ENCODE results near the gene ARFGAP3.
"Not testable (repeated sequence)": the region's sequence is repeated elsewhere in the genome, so short reads cannot be mapped to it uniquely, and the experiment has no call there.

ARFGAP3 gene

DNA sequence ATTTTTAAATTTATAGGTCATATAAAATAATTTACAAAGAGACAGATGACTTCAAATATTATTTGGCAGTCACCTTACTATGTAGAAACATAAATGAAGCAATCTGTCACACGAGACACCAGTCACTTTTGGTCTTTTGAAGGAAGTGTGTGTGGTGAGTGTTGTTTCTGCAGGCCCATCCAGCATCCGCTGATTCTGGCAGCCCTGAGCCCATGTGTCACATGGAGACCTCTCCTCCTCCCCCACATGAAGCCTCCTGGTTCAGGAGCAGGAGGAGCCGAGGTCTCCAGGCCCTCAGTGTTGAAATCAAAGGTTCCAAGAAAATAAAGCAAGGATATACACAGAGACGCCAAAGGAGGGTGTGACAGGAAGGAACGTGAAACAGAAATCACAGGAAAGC lies 60.1 kb downstream of the ARFGAP3 start:
- no peak for DNase-seq (ENCODE audit: low read depth in 2 of 2, low spot score in 1 of 2)

DNA sequence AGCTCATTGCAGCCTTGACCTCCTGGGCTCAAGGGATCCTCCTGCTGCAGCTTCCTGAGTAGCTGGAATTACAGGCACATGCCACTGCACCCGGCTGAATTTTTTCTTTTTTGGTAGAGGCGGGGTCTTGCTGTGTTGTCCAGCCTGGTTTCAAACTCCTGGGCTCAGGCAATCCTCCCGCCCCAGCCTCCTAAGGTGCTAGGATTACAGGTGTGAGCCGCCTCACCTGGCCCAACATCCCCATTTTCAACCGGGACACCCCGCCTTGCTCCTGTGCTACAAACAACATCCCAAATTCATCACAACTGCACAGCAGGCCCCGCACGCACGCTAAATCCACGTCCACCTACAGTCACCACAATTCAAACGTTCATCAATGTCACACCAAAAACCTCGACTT lies 61.0 kb downstream of the ARFGAP3 start:
- no peak for DNase-seq (ENCODE audit: low read depth in 2 of 2, low spot score in 1 of 2)

DNA sequence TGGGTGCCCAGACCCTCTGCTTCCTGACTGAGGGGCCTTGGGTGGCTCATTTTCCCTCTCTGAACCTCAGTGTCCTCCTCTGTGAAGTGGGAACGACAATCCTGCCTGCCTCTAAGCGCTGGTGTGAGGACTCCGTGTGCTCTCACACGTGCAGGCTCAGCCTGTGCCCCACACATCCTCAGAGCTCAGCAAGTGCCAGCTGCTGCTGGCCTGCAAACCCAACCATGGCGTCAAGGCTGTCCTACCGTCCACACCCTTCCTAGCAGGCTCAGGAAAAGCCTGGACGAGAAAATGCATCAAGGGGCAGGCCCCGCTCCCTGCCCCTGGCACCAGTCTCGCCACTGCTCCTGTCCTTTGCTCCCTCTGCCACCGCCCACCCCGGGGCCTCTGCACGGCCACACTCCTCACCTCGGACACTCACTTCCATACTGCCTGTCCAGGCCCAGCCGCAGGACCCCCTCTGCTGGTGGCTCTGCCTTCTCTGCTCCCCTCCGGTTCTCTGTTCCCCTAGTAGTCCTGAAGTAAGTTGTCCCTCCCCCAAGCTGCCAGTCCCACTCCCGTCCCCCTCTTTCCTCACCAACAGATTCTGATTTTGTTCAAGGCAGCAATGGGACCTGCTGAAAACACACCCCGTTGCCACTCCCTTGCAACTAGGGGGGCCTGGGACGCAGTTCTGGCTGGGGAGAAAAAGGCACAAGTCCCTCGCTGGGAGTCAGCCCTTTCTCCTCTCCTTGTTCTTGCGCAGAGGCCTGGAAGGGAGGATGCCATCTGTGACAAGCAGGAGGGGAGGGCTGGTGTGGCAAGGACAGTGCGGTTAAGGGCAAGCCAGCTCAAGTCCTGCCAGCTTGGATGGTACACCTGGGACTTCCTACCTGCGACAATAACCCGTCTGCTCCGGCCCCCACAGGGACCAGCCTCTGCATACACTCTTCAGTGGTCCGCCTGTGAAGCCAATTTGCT lies 62.2 kb downstream of the ARFGAP3 start:
- no peak for DNase-seq (ENCODE audit: low read depth in 2 of 2, low spot score in 1 of 2)

DNA sequence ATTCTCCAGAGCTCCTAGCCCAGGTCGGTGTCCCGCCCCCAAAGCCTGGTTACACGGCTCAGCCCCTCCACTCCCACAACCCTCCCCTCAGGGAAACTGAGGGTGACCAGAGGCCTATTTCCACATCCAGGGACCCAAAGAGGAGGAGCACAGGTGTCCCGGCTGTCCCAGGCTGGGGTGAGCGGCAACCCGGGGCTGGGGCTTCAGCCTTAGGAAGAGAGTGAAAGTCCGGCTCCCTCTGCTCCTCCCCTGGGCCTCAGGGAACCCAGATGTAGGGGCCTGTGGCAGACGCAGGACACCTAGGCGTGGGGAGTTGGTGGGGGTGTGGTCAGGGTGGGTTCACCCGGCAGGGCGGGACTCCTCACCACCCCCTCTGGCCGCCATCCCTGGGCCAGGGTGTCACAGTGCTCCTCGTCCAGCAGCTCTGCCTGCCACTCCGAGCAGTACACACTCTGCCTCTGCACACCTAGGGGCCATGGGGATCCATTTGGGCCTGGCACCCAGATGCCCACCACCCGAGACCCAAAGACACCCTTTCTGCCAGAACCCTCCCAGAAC lies 63.1 kb downstream of the ARFGAP3 start:
- DNase-seq (ENCODE audit: low read depth in 2 of 2, low spot score in 1 of 2), result no peak

DNA sequence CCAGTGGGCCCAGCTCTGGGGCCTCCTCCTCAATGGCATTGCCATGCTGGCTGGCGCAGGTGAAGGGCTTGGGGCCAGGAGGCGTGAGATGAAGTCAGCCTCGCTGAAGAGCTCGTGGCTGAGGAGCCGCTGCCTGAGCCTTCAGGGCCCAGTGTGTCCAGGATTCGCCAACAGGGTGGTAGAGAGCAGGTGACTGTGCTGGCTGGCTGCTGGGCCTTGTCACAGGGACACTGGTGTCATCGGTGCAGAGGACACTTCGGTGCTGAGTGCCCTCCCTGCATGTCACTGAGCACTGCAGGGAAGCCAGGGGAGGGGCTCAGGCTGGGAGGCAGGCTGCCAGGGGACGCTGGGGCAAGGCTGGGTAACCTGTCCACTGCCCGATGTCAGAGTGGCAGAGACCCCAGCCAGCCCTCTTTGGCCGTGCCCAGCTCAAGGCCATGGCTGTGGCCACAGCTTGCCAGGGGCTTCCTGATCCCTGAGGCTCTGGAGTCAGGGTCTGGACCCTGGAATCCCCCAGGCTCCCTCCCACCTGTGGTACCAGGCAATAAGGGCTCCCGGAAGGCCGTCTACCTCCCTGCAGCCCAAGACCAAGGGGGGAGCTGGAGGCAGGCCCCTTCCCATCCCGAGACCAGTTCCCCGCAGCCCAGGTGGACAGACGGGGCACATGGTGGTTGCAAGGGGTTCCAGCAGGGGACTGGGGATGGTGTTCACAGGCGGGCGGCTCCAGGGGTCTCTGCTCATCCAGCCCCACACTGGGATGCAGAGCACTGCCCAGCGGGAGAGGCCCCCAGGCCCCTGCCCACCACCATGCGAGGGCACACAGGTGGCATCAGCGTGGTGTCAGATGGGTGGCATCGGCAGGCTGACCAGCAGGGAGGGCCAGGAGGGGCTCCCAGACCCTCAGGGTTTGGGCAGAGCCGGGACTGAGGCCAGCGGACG lies 63.9 kb downstream of the ARFGAP3 start:
- no peak for DNase-seq (ENCODE audit: low read depth in 2 of 2, low spot score in 1 of 2)

DNA sequence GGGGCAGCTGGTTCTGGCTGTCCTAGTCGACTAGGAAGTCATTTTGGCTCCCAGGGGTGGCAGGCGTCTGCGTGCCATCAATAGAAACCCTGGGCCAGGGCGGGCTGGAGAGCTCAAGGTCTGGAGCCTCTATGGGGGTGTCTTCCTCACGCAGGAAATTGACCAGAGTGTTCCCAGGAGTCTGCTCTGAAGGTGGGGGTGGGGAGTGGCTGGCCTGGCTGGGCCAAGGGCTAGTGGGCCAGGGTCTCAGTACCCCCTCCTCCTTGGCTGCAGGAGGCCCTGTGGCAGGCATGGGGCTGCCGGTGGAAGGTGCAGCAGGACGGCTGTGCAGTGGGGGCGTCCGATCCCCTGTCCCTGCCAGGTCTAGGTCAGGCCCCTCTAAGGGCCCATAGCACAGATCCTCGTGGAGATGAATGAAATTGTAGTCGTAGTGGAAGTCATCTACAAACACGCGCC lies 64.6 kb downstream of the ARFGAP3 start:
- no peak for DNase-seq (ENCODE audit: low read depth in 2 of 2, low spot score in 1 of 2)

DNA sequence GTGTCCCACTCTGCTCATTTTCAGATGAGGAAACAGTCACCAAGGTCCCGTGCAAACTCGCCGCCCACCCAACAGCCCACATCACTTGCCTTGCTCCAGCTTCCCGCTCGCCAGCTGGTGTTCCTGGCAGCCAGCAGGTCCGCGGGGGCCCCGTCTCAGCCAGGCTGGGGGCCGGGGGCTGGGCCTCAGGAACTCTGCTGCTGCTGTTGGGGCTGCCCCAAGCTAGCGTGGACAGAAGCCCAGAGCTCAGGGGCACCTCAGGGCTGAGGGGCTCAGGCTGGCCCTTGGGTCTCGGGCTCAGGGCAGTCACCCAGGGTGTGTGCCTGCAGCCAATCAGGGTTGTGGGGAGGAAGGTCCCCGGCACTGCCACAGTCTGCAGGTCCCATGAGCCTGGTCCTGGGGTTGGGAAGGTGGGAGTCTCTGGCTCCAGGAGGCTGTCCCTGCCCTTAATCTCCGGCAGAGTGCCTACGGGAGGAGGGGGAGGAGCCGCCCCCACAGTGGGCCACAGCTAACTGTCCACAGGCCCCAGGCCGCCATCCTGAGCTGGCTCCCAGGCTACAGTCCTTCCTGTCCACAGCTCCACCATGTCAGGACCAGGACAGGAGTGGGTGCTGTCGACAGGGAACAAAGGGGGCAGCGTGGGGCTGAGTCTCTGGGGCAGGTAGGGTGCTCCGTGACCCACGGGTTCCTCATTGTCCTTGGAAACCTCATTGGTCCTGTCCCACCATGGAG lies 65.2 kb downstream of the ARFGAP3 start:
- no peak for DNase-seq (ENCODE audit: low read depth in 2 of 2, low spot score in 1 of 2)

DNA sequence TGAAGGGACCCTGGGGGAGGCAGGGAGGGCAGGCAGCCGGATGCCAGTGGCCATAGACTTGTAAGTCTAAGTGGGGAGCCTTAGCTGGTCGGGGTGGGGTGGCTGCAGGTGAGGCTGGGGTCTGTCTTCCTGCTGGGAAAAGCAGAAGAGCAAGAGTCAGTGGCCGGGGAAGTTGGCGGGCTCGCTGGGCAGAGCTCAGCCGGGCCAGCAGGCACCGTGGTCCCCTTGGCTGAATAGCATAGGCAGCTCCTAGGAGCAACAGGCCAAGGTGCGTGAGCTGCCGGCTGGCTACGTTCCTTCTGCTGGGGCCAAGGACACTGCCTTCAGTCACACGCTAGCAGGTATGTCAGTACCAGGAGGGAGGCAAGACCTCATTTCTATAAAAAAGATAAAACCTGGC lies 68.6 kb downstream of the ARFGAP3 start:
- DNase-seq (ENCODE audit: low read depth in 2 of 2, low spot score in 1 of 2), result no peak

DNA sequence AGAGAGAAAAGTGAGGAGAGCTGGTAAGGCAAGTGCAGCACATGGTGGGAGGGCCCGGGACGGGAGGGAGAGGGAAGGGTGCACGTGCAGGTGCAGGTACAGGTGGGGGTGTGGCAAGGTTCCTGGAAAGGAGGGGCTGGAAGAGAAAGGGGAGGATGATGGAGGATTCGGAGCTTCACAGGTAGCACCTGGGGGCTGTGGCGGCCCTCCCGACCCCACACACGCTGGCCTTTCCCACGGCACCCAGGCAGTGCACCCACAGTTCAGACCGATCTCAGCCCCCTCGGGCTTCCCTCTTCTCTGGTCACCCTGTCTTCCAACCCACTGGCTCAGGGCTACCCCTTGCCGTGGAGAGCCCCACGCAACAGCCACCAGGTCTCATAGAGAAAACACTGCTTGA lies 69.1 kb downstream of the ARFGAP3 start:
- DNase-seq (ENCODE audit: low read depth in 2 of 2, low spot score in 1 of 2), result no peak

DNA sequence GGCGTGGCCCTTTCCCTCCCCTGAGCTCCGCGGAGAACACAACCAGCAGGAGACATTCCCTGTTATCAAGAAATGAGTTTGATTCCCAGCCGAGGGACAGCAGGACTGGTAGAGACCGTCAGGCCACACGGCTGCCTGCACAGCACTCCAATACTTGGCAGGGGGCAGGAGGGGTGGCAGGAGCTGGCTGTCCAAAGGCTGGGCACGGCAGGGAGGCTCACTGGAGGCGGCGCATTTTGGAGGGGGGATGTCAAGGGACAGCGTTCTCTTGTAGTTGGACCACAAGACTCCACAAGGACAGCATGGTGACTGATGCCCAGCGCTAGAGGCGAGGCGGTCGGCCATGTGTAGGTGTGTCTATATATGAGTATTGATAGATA lies 69.7 kb downstream of the ARFGAP3 start:
- no peak for DNase-seq (ENCODE audit: low read depth in 2 of 2, low spot score in 1 of 2)

DNA sequence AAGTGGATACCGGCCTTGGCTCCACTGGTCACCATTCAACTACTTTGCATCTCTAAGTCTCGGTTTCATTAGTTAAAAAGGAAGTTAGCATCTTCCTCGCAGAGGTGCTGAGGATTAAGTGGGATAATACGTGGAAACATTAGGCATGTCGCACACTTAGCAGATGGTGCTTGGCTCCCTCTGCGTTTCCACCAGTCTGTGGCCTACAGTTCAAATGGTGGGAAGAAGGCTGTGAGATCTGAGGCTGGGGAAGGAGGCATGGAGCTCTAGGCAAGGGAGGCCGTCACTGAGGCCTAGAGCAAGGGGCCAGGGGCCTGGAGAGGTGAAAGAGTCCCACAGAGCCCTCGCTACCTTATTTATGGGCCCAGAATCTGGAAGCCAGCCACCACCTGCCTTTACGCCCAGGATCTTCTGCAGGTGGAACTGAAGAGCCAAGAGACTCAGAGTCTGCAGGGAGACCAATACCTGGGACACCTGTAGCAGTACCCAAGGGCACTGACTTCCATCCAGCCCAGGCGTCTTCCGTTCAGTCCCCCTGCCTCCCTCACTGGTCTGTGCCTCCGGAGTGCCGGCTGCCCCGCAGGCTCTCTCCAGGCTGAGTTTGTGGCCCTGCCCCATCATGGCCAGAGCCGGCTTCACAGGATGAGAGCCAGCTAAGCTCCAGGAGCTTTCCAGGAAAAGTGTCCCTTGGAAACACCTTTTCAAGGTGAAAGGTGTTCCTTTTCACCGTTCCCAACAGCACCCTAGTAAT lies 70.3 kb downstream of the ARFGAP3 start:
- no peak for DNase-seq (ENCODE audit: low read depth in 2 of 2, low spot score in 1 of 2)

DNA sequence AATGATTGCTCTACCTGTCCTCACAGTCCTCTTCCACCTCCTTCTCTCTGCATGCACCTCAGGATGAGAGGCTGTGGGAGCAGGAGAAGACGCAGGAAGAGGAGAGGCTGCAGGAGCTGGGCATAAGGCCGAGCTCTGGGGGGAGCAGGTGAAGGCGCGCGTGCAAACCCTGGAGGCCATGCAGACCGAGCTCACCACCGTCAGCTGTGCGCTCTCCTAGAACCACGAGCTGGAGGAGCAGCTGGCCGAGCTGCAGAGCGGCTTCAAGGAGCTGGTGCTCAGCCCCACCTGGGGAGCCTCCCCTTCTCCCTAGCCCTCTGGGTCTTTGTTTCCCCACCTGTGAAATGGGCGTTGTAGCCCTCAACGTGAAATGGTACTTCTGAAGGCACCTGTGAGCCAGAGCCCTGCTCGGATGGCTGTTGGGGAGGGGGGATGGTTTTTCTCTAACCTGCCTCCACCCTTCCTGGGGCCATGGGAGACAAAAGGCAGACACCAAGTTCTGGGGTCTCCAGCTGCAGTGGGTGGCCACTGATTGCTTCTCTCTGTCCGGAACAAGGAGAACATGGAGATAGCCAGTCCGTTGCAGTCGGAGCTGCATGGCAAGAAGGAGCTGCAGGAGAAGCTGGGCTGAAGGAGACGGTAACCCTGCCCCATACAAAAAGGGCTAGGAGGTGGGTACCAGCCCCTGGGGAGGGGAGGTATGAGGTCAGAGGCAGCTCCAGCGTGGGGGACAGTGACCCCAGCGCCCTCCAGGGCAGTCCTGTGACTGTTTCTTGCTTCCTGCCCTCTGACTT lies 71.2 kb downstream of the ARFGAP3 start:
- no peak for DNase-seq (ENCODE audit: low read depth in 2 of 2, low spot score in 1 of 2)

DNA sequence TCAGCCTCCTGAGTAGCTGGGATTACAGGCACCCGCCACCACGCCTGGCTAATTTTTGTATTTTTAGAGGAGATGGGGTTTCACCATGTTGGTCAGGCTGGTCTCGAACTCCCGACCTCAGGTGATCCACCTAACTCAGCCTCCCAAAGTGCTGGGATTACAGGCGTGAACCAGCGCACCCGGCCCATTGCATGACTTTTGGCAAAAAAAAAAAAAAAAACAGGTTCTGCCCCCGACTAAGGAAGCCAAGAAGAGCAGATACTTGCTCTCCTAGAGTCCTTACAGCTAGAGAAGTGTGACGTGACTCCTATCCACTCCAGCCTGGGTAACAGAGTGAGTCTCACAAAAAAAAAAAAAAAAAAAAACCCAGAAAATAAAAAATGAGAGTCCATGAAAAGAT lies 74.8 kb downstream of the ARFGAP3 start:
- DNase-seq (ENCODE audit: low read depth in 2 of 2, low spot score in 1 of 2), result not testable (repeated sequence)

DNA sequence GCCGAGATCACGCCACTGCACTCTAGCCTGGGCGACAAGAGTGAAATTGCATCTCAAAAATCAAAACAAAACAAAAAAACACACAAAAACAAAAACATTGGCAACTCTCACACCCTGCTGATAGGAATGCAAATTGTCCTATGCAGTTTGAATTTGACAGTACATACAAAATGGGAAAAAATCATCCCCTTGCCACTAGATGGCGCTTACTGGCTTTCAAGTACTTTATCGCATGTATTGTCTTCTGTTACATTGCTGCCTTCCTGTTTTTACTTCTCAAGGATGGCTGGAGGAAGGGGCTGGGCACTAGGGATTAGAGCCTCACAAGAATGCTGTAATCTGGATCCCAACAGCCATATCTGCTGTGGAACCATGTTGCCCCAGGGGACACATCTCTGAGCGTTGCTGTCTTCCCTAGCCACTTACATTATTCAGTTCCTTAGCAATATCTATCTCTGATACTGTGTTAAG lies 77.0 kb downstream of the ARFGAP3 start:
- DNase-seq (ENCODE audit: low read depth in 2 of 2, low spot score in 1 of 2), result no peak

DNA sequence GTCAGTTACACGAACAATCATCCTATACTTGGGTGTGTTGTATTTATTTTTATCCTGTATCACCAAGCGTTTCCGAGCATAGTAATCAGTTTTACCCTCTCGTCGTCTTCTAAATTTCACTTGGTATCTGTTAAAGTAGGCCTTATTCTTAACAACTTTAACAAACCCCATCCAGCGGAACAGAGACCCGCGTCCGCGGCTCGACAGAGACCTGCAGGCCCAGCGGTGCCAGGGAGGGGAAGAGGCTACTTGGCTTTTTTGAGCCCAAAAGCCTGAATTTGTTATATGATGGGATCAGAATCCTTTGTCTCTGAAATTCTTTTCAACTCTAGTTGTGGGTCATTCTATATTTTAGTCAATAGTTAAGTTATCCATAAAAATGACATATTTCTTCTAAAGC lies 79.9 kb downstream of the ARFGAP3 start:
- DNase-seq (ENCODE audit: low read depth in 2 of 2, low spot score in 1 of 2), result no peak

DNA sequence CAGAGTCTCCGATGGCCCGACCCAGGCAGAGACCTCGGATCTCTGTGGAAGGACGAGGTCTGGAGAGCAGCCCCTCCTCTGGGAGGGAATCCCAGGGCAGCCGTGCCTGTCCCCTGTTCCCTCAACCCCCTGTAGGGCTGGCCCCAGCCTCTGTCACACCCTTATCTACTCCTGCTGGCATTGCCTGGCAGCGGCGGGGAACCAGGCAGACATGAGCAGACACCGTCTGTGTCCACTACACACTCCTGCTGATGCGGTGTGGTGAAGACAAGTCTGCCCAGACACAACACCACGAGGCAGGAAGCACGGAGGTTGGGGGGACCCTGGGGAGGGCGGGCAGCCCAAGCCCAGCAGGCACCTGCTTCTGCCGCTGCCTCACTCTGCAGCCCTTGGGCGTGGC lies 83.9 kb downstream of the ARFGAP3 start:
- DNase-seq (ENCODE audit: low read depth in 2 of 2, low spot score in 1 of 2), result no peak

DNA sequence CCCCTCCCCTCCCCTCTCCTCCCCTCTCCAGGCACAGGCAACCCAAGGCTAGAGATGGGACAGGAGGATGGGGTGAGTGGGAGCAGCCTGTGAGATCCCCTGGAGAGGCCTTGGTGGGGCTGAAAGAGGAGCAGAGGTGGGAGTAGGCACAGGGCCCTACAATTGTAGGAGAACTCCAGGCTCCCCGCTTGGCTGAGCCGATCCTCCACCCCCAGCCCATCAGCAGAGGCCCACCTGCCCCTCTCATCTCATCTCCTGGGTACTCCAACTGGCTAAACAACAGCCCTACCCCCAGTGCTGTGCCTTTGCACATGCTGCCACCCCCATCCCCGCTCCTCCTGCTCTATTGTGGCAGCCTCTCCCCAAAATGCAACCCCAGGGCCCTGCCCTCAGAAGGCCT lies 84.4 kb downstream of the ARFGAP3 start:
- no peak for DNase-seq (ENCODE audit: low read depth in 2 of 2, low spot score in 1 of 2)

DNA sequence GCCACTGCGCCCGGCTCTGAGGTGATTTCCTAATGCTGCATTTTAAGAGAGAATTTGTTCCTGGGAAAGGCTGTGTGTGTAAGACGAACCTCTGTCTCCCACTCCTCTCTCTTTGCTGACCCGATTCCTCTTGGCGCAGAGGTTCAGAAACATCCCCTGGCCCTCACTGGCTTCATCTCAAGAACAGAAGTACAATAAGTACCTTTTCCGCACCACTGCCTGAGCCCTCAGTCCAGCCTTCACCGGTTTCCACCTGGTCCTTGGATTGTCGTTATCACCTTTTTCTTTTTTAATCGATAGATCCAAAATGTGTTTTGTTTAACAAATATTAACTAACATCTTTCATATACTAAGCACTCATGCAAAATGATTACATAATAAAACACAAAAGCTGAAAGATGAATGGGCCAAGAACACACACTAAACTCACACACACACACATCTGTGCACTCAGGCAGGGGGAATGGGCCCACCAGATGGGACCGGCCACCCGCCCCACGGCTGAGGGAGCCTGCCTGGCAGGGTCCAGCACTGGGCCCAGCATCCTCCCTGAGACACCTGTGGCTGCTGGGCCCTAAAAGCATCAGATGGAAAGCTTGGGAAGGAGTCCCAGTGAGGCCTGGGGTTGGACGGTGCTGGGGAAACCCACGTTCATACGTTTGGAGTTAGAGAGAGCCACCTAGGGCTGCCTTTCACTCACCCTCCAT lies 86.0 kb downstream of the ARFGAP3 start:
- DNase-seq (ENCODE audit: low read depth in 2 of 2, low spot score in 1 of 2), result no peak

DNA sequence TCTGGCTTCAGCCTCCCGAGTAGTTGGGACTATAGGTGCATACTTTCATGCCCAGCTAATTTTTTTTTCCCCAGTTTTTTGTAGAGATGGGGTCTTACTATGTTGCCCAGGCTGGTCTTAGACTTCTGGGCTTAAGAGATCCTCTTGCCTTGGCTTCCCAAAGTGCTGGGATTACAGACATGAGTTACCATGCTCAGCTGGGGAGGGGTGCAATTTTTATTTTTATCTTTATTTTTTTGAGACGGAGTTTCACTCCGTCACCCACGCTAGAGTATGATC lies 86.7 kb downstream of the ARFGAP3 start:
- no peak for DNase-seq (ENCODE audit: low read depth in 2 of 2, low spot score in 1 of 2)
